ENCODE data around the gene OR10H5. TPM values are rescaled to one million over a fixed set of nuclear protein-coding genes. Genes with fewer than 3 reads are reported as not detected.
"Not testable (repeated sequence)": the region's sequence is repeated elsewhere in the genome, so short reads cannot be mapped to it uniquely, and the experiment has no call there.

OR10H5 gene
- total RNA-seq, 1 experiment from 2014 or later = not detected

- Mint-ChIP-seq H3K27me3 (ENCODE audit: insufficient read depth, unreplicated experiment) (no peaks in the 10 kb centered on the region), H3K9me3 (ENCODE audit: unreplicated experiment) (no peaks in the 10 kb centered on the region), H3K4me3 (ENCODE audit: unreplicated experiment) (peak overlapping the region; percentile 67), H3K36me3 (ENCODE audit: insufficient read depth, unreplicated experiment) (no peaks in the 10 kb centered on the region), H3K4me1 (ENCODE audit: insufficient read depth, unreplicated experiment) (peaks cover 12% of the 10 kb centered on the region), H3K27ac (ENCODE audit: low read depth, unreplicated experiment) (peak overlapping the region; percentile 79)
- POLR2A ChIA-PET = interaction anchor here (0.6 to 1.7 kb wide), 11 partner anchors 8 to 1100 kb away, joined by 3 to 6 read pairs (median 3); partner anchors contain the start of gene TPM4
- intact Hi-C loops (cut with micrococcal nuclease) = loop anchor here (2.0 kb wide), 1 partner anchor 730 kb away; the partner anchor contains the start of gene SYDE1
- CTCF ChIA-PET = no interaction called here
- no TSS peak for BruUV-seq (replicated peaks)
- TF ChIP-seq CTCF (IDR thresholded peaks at IDR 0.05; ENCODE audit: unreplicated experiment) = no peak
- DNase-seq (ENCODE audit: unreplicated experiment) = peak; percentile 99
These were observed 49.1 kb downstream of the OR10H5 start for GRCh38 chr19:15836330-15837220.

GRCh38 chr19:15837221-15837731 is 49.8 kb downstream of the OR10H5 start:
- Mint-ChIP-seq H3K27me3 (ENCODE audit: insufficient read depth, unreplicated experiment) (no peaks in the 10 kb centered on the region), H3K36me3 (ENCODE audit: insufficient read depth, unreplicated experiment) (no peaks in the 10 kb centered on the region), H3K27ac (ENCODE audit: low read depth, unreplicated experiment) (peak overlapping the region; percentile 79), H3K9me3 (ENCODE audit: unreplicated experiment) (no peaks in the 10 kb centered on the region), H3K4me1 (ENCODE audit: insufficient read depth, unreplicated experiment) (peaks cover 12% of the 10 kb centered on the region), H3K4me3 (ENCODE audit: unreplicated experiment) (peak overlapping the region; percentile 67)
- CTCF ChIA-PET = interaction anchor here (0.6 to 1.0 kb wide), 3 partner anchors 9 to 467 kb away, joined by 3 to 4 read pairs (median 3); no protein-coding TSS in a partner anchor
- intact Hi-C loops (cut with micrococcal nuclease) = loop anchor here (2.0 kb wide), 1 partner anchor 730 kb away; the partner anchor contains the start of gene SYDE1
- no peak for TF ChIP-seq CTCF (IDR thresholded peaks at IDR 0.05; ENCODE audit: unreplicated experiment)
- TSS peak; percentile 79 for BruUV-seq (replicated peaks)
- POLR2A ChIA-PET = interaction anchor here (0.5 to 1.7 kb wide), 11 partner anchors 9 to 349 kb away, joined by 3 to 6 read pairs (median 3); partner anchors contain the start of genes FAM32A and TPM4
- no peak for DNase-seq (ENCODE audit: unreplicated experiment)

GRCh38 chr19:15838351-15838750 is 50.9 kb downstream of the OR10H5 start:
- peaks cover 12% of the 10 kb centered on the region for H3K4me1 Mint-ChIP-seq (ENCODE audit: insufficient read depth, unreplicated experiment)
- intact Hi-C loops (cut with micrococcal nuclease) = no loop called here
- DNase-seq (ENCODE audit: unreplicated experiment) = no peak
- POLR2A ChIA-PET = interaction anchor here (0.6 to 1.2 kb wide), 2 partner anchors 347 to 458 kb away, joined by 3 to 4 read pairs; partner anchors contain the start of gene FAM32A
- H3K4me3 Mint-ChIP-seq (ENCODE audit: unreplicated experiment) = no peak overlapping the region
- H3K27me3 Mint-ChIP-seq (ENCODE audit: insufficient read depth, unreplicated experiment) = no peaks in the 10 kb centered on the region
- no TSS peak for BruUV-seq (replicated peaks)
- no peaks in the 10 kb centered on the region for H3K9me3 Mint-ChIP-seq (ENCODE audit: unreplicated experiment)
- H3K27ac Mint-ChIP-seq (ENCODE audit: low read depth, unreplicated experiment) = no peak overlapping the region
- CTCF ChIA-PET = interaction anchor here (1.0 kb wide), 1 partner anchor 31 kb away, joined by 4 read pairs; no protein-coding TSS in a partner anchor
- H3K36me3 Mint-ChIP-seq (ENCODE audit: insufficient read depth, unreplicated experiment) = no peaks in the 10 kb centered on the region
- TF ChIP-seq CTCF (IDR thresholded peaks at IDR 0.05; ENCODE audit: unreplicated experiment) = no peak

- DNase-seq (ENCODE audit: unreplicated experiment); BruUV-seq (replicated peaks); H3K27ac Mint-ChIP-seq (ENCODE audit: low read depth, unreplicated experiment); H3K36me3 Mint-ChIP-seq (ENCODE audit: insufficient read depth, unreplicated experiment); CTCF ChIA-PET; POLR2A ChIA-PET; H3K9me3 Mint-ChIP-seq (ENCODE audit: unreplicated experiment); H3K27me3 Mint-ChIP-seq (ENCODE audit: insufficient read depth, unreplicated experiment); intact Hi-C loops (cut with micrococcal nuclease); H3K4me3 Mint-ChIP-seq (ENCODE audit: unreplicated experiment): not testable (repeated sequence)
- H3K4me1 Mint-ChIP-seq (ENCODE audit: insufficient read depth, unreplicated experiment) = peaks cover 12% of the 10 kb centered on the region
These were observed 52.4 kb downstream of the OR10H5 start for GRCh38 chr19:15839888-15840287.
